Non-pigmented ciliary epithelial cell (primary cell): Measurements from ENCODE around the gene TXN2.
"Not testable (repeated sequence)": the region's sequence is repeated elsewhere in the genome, so short reads cannot be mapped to it uniquely, and the experiment has no call there.

Experiments used
- DNase-seq: peaks from one replicate; pipeline ENCODE4 v3.0.0-alpha.2; 2010; ENCODE audit warnings: low read depth

Gene TXN2, protein sequence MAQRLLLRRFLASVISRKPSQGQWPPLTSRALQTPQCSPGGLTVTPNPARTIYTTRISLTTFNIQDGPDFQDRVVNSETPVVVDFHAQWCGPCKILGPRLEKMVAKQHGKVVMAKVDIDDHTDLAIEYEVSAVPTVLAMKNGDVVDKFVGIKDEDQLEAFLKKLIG

DNA sequence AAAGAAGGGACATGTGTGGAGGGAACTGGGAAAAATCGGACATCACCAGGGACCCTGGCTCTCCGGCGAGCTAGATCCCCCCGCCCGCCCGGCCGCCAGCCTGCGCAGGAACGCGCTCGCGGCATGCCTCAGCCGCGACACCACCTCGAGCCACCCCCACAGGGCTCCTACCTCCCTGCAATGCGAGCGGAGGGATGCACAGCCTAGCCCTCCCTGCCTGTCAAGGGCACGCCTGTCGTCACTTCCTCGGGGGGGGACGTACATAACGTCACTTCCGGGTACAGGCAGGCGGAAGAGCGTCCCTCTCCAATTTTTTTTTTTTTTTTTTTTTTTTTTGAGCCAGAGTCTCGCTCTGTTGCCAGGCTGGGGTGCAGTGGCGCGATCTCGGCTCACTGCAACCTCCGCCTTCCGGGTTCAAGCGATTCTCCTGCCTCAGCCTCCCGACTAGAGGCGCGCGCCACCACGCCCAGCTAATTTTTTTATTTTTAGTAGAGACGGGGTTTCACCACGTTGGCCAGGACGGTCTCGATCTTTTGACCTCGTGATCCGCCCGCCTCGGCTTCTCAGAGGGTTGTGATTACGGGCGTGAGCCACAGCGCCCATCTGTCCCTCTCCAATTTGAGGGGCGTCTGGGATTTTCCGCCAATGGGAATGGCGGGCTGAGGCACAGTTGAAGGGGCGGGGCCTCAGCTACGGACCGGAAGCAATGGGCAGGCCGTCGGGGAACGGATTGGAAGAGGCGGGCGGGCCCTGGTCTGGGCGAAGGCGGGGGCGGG, at the start of gene TXN2:
TSS of gene TXN2 (minus strand) at position 248 of the 776 bp plus-strand sequence. CDS start 803 bp downstream, outside the sequence.
- DNase-seq = peak; percentile 73

DNA sequence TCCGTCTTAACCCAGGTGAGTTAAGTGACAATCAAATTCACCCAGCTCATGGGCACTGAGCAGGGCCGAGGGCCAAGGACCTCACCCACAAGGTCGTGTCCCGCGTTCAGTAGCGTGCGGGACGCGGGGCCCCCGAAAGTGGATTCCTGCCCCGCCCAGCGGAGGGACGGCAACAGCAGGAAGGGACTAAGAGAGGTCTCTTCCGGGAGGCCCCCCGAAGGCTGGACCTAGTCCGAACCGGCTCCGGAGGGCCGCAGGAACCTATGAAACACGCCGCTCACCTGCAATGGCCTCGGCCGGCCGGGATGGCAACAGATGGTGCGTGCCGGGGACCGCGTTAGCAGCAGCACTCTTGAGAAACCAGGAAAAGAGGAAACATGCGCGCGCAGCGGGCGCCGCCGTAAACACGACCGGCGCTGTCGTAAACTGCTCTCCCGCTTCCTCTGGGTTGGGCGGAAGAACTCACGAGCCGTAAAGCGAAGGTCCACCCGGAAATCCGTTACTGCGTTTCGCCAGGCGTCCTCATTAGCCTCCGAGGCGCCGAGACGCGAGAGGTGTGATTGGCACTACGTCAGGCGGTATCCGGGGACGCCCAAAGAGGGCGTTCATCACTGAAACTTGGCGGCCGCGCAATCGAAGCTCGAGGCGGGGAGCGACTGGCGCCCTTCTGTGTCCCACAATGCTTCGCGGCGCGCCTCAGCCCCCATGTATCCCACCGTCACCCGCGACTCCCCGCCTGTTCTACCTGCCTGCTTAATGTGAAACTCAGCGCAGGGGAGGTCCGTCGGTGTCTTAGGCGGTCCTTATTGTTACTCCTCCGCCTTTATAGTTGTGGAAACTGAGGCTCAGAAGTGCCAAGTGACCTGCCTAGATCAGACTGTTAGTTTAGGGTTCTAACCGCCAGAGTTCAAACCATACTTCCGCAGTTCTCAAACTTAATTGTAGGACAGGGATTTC, 47.6 kb upstream of the TXN2 start, which contains the start of gene EIF3D:
TSS of gene EIF3D (minus strand) at position 372 of the 957 bp plus-strand sequence. CDS start 3,045 bp downstream, outside the sequence.
- DNase-seq = peak; percentile 96

DNA sequence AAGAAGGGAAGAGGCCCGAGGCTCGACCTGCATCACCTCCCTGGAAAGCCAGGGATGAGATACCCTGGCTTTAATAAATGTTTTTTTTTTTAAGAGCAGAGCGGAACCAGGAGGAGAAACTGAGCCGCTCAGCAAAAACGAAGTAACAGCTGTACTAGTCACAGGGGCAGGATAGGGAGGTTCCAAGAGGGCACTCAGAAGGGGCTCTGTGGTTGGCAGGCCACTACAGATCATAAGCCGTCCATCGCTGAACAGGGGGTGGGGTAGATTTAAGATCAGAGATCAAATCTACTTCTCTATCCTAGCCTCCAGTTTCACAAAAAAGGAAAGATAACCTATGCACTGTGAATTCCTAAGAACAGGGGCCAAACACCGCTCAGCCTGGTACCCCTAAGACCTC, 46.9 kb upstream of the TXN2 start:
- DNase-seq = no peak

DNA sequence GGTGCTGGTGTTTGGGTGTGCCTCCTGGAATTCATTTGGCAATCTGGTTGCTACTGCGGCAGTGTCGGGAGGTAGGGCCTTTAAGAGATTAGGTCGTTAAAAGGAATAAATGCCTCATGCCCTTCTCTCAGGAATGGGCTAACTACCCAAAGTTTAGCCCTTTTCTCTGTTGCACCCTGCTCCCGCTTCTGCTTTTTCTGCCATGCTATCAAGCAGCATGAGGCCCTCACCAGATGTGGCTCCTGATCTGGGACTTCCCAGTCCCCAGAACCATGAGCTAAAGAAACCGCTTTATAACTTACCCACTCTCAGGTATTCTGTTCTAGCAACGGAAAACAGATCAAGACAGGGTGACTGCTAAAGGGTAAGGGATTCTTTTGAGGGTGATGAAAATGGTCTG, 41.2 kb upstream of the TXN2 start:
- DNase-seq = no peak

DNA sequence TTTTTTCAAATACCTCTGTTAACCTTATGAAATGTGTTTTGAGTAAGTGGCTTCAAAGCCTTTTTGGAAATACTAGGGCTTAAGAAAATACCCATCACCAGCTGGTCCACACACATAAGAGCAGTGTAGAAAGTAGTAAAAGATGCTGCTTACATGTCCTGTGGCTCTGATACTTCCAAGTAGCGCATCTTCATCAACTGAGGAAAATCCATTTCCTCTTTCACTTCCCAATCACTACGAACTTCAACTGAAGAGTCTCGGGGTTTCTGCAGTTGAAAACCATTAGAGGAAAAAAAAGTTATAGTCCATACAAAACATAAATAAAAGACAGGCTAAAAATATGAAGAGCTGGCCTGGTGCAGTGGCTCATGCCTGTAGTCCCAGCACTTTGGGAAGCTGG, 39.0 kb upstream of the TXN2 start:
- DNase-seq = no peak

DNA sequence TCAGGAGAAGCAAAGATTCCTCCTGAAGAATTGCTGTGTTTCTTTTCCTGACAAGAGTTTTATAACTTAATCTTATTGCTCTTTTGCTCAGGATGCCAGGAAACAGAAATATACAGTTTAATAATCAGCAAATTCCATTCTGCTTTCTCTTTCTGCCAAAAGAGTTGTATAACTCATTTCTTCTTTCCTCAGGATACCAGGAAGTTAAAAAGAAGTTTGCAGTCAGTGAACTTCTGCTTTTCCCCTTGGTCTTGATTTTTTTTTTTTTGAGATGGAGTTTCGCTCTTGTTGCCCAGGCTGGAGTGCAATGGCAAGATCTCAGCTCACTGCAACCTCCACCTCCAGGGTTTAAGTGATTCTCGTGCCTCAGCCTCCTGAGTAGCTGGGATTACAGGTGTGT, 38.5 kb upstream of the TXN2 start:
- DNase-seq = not testable (repeated sequence)

DNA sequence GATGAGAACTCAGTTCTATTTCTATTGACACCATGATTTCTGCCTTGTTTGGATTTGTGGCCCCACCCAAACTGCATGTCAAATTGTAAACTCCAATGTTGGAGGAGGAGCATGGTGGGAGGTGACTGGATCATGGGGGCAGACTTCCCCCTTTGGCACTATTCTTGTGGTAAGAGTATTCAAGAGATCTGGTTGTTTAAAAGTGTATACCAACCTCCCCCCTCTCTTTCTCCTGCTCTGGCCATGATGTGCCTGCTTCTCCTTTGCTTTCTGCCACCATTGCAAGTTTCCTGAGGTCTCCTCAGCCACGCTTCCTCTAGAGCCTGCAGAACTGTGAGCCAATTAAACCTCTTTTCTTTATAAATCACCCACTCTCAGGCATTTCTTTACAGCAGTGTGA, 33.3 kb upstream of the TXN2 start:
- DNase-seq = no peak

DNA sequence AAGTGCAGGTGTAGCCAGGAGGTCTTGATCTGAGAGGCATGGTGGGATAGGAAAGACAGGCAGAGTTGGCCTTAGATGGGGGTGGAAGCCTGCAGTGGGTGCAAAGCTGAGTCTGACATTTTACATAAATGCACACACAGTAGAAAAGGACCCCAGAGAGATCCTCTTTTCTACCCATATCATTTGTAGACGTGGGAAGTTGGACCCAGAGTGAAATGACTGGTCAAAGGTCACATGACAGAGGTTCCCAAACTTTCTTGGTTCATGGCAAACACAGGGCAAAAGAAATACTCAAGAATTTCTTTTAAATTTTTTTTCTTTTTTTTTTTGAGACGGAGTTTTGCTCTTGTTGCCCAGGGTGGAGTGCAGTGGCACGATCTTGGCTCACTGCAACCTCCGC, 31.6 kb upstream of the TXN2 start:
- no peak for DNase-seq

DNA sequence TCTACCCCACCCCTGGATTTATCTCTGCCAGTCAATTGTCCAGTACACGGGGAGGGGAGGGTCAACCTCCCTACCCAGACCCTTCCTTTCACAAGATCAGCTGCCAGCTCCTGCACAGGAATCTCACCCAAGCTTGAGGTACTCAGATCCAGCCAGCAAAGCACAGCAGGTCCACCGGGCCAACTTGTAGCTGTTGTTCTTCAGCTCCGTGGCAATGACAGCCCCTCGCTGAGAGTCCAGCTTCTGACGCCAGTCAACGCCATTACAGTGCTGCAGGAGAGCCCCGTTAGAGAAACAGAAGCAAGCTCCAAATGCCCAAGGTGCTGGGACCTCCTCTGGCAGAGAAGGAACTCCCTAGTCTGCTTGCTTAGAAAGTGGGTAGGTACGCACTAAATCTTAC, 30.9 kb upstream of the TXN2 start:
- DNase-seq = no peak

DNA sequence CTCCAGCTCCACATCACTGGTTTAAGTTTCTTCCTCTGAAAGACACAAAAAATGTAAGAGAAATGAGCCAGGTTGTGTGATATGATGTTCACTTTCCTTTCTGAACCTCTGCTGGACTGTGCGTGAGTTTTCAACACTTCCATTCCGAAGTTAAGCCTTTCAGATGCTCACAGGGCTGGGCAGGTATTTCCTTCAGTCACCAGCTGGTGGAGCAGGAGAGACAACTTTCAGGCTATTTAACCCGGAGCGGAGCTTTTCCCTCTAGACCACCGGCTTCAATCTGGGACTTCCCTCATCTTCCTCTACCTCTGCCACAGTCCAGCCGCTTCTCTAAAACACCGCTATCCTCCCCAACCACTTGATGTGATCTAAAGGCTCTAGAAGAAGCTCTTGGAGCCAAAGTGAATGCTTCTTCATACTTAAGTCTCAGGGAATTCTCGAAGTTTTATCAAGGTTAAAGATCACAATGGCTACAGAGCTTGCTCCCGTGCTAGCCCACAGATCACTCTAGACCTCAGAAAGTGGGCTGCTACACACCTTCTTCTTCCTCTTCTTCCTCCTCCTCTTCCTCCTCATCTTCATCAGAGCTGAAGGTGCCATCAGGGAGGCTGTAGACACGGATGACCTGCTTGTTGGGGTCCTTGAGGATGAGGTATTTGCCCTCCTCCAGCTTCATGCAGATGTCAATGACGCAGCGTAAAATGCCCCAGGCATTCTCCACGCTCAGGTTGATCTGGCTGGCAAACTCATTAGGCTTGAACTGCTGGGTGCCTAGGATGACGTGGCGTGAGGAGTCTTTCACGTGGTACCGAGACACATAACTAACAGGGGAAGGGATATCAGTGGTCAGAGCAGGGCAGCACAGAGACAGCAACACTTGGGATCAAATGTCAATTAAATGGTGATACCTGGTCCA, 29.8 kb upstream of the TXN2 start:
- no peak for DNase-seq

DNA sequence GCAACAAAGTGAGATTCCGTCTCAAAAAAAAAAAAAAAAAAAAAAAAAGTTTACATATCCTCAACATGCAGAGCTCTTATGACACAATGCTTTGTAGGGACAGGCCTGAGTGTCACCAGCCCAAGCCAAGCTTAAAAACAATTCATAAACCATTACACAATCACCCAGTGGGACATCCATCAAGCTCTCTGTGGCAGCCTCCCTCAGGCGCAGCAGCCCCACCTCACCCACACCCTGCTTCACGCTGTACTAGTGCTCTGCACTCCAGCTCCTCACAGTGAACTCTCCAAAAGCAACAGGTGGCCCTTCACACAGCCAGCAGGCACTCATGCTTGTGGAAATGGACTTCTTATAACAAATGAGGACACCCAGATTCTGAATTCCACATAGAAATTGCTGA, 28.9 kb upstream of the TXN2 start:
- no peak for DNase-seq

DNA sequence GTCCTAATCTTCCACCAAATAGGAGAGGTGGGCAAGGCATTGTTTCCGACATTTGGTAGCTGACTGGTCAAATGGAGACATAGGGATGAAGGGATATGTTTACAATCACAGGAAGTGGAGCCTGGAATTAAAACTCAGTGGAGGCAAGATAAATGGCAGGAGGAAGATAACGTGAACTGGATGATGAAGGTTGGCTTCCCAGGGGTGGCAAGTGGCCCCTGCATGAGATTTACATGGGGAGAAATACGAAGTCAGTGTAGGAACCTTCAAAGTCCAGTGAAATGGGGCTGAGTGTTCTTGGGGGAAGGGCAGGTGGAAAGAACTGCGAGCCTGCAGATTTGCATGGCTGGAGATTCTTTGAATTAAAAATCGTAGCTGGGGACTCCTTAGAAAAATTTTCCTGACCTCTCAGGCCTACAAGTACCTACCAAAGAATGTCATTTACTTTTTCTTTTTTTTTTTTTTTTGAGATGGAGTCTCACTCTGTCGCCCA, 26.1 kb upstream of the TXN2 start:
- DNase-seq = no peak

DNA sequence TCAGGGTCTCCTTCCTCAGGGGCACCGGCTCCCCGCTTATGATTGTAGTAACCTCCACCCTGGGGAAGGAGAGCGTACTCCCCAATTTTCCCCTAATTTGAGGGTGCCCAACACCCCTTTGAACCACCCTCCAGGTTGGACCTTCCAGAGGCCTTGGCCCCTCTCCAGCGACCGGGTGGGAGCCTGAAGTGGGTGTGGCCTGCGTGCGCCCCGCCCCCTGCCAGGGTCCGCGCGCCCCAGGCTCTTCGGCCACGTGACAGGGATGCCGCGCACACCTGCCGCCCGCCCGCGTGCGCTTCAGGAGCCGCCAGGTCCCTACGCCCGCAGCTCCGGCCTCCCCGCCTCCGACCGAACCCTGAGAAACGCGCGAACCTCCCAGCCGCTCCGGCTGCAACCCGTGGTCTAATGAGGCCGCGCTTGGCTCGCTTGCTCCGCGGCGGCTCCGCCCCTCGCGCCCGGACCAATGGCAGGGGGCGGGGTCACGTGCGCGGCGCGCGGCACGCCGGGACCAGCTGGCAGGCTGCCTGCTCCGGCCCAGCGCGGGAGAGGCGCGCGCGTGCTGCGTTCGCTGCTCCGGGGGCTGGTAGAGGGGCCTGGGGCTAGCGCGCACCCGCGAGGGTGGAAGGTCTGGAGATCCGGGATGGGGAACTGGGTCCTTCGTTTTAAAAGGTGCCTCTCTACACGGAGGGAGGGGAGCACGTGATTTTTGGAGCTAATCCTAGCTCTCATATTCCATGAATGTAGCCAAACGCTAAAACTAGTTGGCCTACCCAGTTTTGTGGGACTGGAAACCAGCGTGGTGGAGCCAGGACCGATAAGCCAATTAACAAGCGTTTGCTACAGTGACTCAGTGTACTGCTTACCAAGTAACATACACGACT, 25.4 kb upstream of the TXN2 start, which contains the start of gene FOXRED2:
TSS of gene FOXRED2 (minus strand) at position 404 of the 881 bp plus-strand sequence. CDS start 618 bp downstream, outside the sequence.
- no peak for DNase-seq

DNA sequence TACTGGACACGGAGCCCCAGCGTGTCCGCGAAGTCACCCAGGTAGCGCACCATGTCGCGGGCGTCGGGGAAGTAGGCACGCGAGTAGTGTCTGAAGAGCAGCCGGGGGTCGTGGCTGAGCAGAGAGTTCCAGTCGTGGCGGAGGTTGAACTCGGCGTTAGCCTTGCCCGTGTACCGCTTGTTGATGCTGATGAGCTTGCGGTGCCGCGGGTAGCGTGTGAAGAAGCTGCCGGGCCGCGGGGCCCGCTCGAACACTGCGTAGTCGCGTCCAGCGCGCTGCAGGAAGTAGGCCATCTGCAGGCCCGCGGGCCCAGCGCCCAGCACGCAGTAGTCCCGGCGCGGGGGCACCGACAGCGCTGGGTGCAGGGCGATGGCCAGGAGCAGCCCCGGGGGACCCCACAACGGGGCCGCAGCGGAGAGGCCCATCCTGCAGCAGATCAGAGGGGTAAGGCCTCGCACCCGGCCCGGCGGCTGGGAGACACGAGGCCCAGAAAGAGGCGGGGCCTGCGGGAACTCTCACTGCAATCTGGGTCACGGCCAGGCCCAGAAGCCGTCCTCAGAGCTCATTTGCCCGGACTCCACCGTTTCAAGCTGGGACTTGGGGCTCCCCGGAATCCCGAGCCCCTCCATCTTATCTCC, 24.7 kb upstream of the TXN2 start:
- no peak for DNase-seq

DNA sequence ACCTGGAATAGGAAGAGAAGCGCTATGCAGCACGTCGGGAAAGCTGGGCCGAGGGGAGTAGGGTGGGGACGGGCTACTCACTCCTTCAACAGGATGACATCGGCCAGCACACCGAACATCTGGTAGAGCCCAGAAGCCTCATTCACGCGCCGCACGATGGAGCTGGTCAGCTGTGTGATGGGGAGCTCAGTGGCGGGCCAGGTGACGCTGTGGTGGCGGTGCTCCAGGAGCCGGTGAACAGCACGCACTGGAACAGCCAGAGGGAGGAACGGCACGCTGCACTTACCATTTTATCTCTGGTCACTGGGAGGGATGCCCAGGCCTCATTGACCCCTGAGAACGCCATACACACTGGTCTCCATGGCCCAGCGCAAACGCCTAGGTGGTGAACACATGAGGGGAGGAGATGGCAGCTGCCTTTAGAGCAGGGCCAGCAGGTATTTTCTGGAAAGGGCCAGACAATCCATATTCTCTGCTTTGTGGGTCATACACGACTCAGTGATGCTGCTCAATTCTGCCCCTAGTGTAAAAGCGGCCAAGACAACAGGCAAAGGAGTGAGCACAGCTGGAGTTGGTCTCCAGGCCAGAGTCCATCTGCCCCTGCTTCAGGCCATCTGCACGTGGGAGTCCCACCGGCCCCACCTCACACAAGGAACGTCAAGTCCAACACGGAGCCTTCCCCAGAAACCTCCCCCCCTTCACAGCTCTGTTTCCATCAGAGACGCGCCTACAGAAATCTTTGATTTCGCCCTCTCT, 16.6 kb upstream of the TXN2 start:
- no peak for DNase-seq

DNA sequence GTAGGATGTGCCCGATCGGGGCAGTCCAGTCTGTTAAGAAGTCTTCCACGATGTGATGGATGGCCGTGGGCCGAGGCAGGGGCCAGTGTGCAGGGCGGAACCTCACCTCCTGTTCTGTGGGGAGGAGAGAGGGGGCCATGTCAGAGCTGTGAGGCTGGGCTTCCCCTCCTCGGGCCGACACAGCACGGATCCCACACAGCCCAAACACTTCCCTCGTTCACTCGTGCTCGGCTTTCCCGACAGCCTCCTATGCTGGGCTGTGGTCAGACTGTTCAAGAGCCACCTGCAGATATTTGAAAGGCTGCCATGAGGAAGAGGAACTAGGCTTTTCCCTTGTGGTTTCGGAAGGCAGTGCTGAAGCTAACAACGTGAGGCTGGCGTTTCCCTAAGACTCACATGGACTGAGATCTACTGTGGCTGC, 12.3 kb upstream of the TXN2 start:
- DNase-seq = no peak

DNA sequence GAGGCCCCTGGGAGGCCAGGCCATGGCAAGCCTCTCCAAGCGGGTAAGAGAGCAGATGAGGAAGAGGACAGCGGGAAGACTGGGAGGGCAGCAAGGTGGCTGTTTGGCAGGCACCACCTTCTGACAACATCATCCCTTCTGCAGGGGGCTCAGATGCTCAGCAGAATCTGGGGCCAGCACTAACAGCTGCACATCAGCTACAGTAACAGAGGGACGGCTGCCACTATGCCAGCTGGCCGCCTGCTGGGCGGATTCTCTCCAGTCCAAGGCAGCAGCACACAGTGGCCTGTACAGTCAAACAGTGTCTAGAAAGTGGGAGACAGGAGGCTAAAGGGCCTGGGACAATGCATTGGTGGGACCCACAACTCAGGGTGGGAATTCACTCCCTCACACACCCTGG, 10.7 kb upstream of the TXN2 start:
- DNase-seq = no peak

DNA sequence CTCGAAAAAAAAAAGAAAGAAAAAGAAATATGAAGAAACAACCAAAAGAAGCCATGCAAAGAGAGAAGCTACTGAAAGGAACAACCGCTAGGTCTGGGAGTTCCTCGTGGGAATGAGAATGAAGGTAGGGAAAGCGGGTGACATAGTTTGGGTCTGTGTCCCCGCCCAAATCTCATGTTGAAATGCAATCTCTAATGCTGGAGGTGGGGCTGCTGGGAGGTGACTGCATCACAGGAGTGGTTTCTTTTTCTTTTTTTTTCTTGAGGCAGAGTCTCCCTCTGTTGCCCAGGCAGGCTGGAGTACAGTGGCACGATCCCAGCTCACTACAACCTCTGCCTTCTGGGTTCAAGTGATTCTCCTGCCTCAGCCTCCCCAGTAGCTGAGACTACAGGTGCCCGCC, 9.7 kb upstream of the TXN2 start:
- no peak for DNase-seq
